GM12878 (cell line): ENCODE data around the gene PIK3C2B. TPM values are rescaled to one million over a fixed set of nuclear protein-coding genes. Genes with fewer than 3 reads are reported as not detected.

Experiments used
- ATAC-seq: fragments of 200-7000 bp; cut with Tn5 transposase; 3 replicates; pipeline ENCODE4 v1.9.1; 2020; ENCODE audit warnings: mild to moderate bottlenecking, moderate library complexity
- BruUV-seq: library from RNA; stranded (reverse); fragments of 400-500 nt; replicated peaks from 2 replicates; lab custom pipeline; 2021; lab: Mats Ljungman, UMichigan
- CTCF ChIA-PET: fragments of 300-600 bp; sonication (Branson Sonifier 250); formaldehyde crosslinking; extraction: SDS; loops from one replicate; lab custom pipeline; 2021; ENCODE audit warnings: inconsistent platforms; lab: Yijun Ruan, JAX
- POLR2A ChIA-PET: fragments of 350-600 bp; formaldehyde crosslinking; extraction: SDS; loops from one replicate; lab custom pipeline; 2021; ENCODE audit warnings: inconsistent platforms; lab: Charles Lee
- RAD21 ChIA-PET: fragments of 300-600 bp; sonication (Branson Sonifier 250); formaldehyde crosslinking; loops from one replicate; lab custom pipeline; 2023; ENCODE audit warnings: antibody characterized with exemption; ENCODE audit not compliant: unreplicated experiment; lab: Charles Lee
- SMC1A ChIA-PET: fragments of 300-600 bp; sonication (Branson Sonifier 250); formaldehyde crosslinking; loops from one replicate; lab custom pipeline; 2023; ENCODE audit not compliant: unreplicated experiment, uncharacterized antibody; lab: Charles Lee
- DNase-seq: peaks from one replicate; pipeline ENCODE4 v3.0.0-alpha.2; 2011; ENCODE audit warnings: low read depth, low spot score
- FAIRE-seq: peaks from 3 replicates; lab custom pipeline; 2011; peaks lifted over from hg19 to GRCh38; lab: Jason Lieb, UNC
- H2AFZ ChIP-seq: 2 replicates; pipeline ENCODE4 v1.6.0; 2011; ENCODE audit warnings: low read depth, low read length, control low read depth; ENCODE audit not compliant: control insufficient read depth
- H3K27ac ChIP-seq: 2 replicates; pipeline ENCODE4 v1.5.1; 2011; ENCODE audit warnings: control low read depth; ENCODE audit not compliant: control insufficient read depth, insufficient read depth
- H3K27me3 ChIP-seq, 2 experiments: replicated peaks in 1 of 2; 2 replicates each; pipeline versions ENCODE4 v1.6.0 to v1.6.1; 2011; ENCODE audit warnings: low read length in 1 of 2; ENCODE audit not compliant: control insufficient read depth in 2 of 2, insufficient read depth in 2 of 2
- H3K36me3 ChIP-seq, 2 experiments: 2 replicates each; pipeline ENCODE4 v1.5.1; 2011; ENCODE audit warnings: low read length in 1 of 2; ENCODE audit not compliant: control insufficient read depth in 2 of 2, insufficient read depth in 2 of 2
- H3K4me1 ChIP-seq: 2 replicates; pipeline ENCODE4 v1.6.1; 2011; ENCODE audit warnings: mild to moderate bottlenecking, low read length, moderate library complexity, mixed read lengths; ENCODE audit not compliant: control insufficient read depth, insufficient read depth
- H3K4me2 ChIP-seq: 2 replicates; pipeline ENCODE4 v1.6.0; 2011; ENCODE audit warnings: control low read depth; ENCODE audit not compliant: control insufficient read depth, insufficient read depth
- H3K4me3 ChIP-seq: fragments of 200-600 bp; sonication (generic); 2 replicates; pipeline ENCODE4 v1.5.1; 2016
- H3K79me2 ChIP-seq: 2 replicates; pipeline ENCODE4 v1.6.0; 2011; ENCODE audit warnings: low read length; ENCODE audit not compliant: control insufficient read depth, insufficient read depth
- H3K9ac ChIP-seq: 2 replicates; pipeline ENCODE4 v1.8.0; 2011; ENCODE audit warnings: low read length, control low read depth, mixed read lengths; ENCODE audit not compliant: control insufficient read depth, insufficient read depth
- H3K9me3 ChIP-seq: replicated peaks from 3 replicates; pipeline ENCODE4 v1.5.1; 2011; ENCODE audit warnings: mild to moderate bottlenecking, low read length; ENCODE audit not compliant: control insufficient read depth, insufficient read depth
- H4K20me1 ChIP-seq: 2 replicates; pipeline ENCODE4 v1.6.0; 2011; ENCODE audit not compliant: control insufficient read depth, insufficient read depth
- ATF7 ChIP-seq: fragments of 450-650 bp; IDR thresholded peaks from 2 replicates; pipeline ENCODE4 v1.6.1; 2016; ENCODE audit warnings: low read depth, mild to moderate bottlenecking
- CREB1 ChIP-seq: IDR thresholded peaks from 2 replicates; pipeline ENCODE4 v1.6.1; 2012; ENCODE audit warnings: low read depth, mild to moderate bottlenecking, inconsistent platforms
- CTCF ChIP-seq, 3 experiments: IDR thresholded peaks in 2 of 3; conservative IDR thresholded peaks in 1 of 3; 2 replicates each; pipeline ENCODE4 v1.5.1; 2011; ENCODE audit warnings: low read depth in 3 of 3, low read length in 3 of 3, mild to moderate bottlenecking in 3 of 3, control low read depth in 2 of 3, moderate library complexity in 2 of 3, inconsistent platforms in 1 of 3, mixed read lengths in 1 of 3; ENCODE audit not compliant: control insufficient read depth in 2 of 3, insufficient read depth in 1 of 3; ENCODE audit errors: extremely low read depth in 1 of 3
- FOS ChIP-seq: IDR thresholded peaks from 3 replicates; pipeline ENCODE4 v1.6.1; 2011; ENCODE audit warnings: borderline replicate concordance; ENCODE audit not compliant: insufficient read length; ENCODE audit errors: extremely low read depth
- HDGF ChIP-seq: fragments of 450-650 bp; IDR thresholded peaks from 2 replicates; pipeline ENCODE4 v1.6.1; 2016; ENCODE audit warnings: antibody characterized with exemption
- IKZF1 ChIP-seq: fragments of 450-650 bp; conservative IDR thresholded peaks from 2 replicates; pipeline ENCODE4 v1.6.1; 2017; ENCODE audit warnings: antibody characterized with exemption, mild to moderate bottlenecking
- IRF4 ChIP-seq: IDR thresholded peaks from 2 replicates; pipeline ENCODE4 v1.6.1; 2011; ENCODE audit warnings: low read depth, low read length
- MTA2 ChIP-seq: fragments of 450-650 bp; IDR thresholded peaks from 2 replicates; pipeline ENCODE4 v1.6.1; 2016; ENCODE audit warnings: low read depth, mild to moderate bottlenecking, moderate library complexity
- NBN ChIP-seq: fragments of 450-650 bp; IDR thresholded peaks from 2 replicates; pipeline ENCODE4 v1.6.1; 2016
- RELA ChIP-seq: fragments of 450-650 bp; IDR thresholded peaks from 2 replicates; pipeline ENCODE4 v1.8.0; 2014; ENCODE audit warnings: borderline replicate concordance; ENCODE audit not compliant: partially characterized antibody
- RUNX3 ChIP-seq: IDR thresholded peaks from 2 replicates; pipeline ENCODE4 v1.6.1; 2012; ENCODE audit warnings: low read length, inconsistent platforms
- TCF12 ChIP-seq: IDR thresholded peaks from 2 replicates; pipeline ENCODE4 v1.6.1; 2011; ENCODE audit warnings: low read depth, mild to moderate bottlenecking, low read length
- TCF3 ChIP-seq: IDR thresholded peaks from 2 replicates; pipeline ENCODE4 v1.6.1; 2012; ENCODE audit warnings: low read depth, mild to moderate bottlenecking, low read length, borderline replicate concordance; ENCODE audit not compliant: insufficient read depth
- YY1 ChIP-seq: IDR thresholded peaks from 2 replicates; pipeline ENCODE4 v1.6.1; 2011; ENCODE audit warnings: low read depth, mild to moderate bottlenecking, low read length
- WGBS: methylation state at CpG from one replicate; pipeline ENCODE4 v1.1.6; 2016; ENCODE audit warnings: low lambda C conversion rate; ENCODE audit not compliant: insufficient replicate concordance, insufficient coverage; ENCODE audit errors: missing lambda C conversion rate; 5-methylcytosine and 5-hydroxymethylcytosine counted together
- in situ Hi-C: fragments of 300-500 bp; cut with MboI; formaldehyde crosslinking; loops from 9 replicates; pipeline ENCODE4 v1.14.3; 2018; ENCODE audit warnings: mixed read lengths
- intact Hi-C: fragments of 100-400 bp; cut with micrococcal nuclease; formaldehyde crosslinking; loops from one replicate; pipeline ENCODE4 v1.14.2; 2022; ENCODE audit not compliant: unreplicated experiment
- polyA plus RNA-seq, 11 experiments: library from polyadenylated mRNA; depleted of rRNA in 4 of 11; unstranded in 6 of 11; stranded (reverse) in 5 of 11; fragments of >200 nt; fragmentation: Nextera tagmentation in 4 of 11; fragmentation: Illumina TruSeq in 1 of 11; extraction: Ambion mirVana in 4 of 11; extraction: Trizol in 1 of 11; gene quantifications; 1 replicate in 1 of 11; 2 replicates in 10 of 11; pipeline versions ENCODE4 v1.2.1 to v1.2.3, GENCODE V29; 2011 to 2016; ENCODE audit warnings: inconsistent platforms in 2 of 11, missing spikeins in 2 of 11, low read depth in 1 of 11
- total RNA-seq, 4 experiments: library from RNA; depleted of rRNA in 3 of 4; stranded (reverse); fragments of >200 nt in 3 of 4; fragmentation: Illumina TruSeq in 1 of 4; extraction: Trizol in 1 of 4; gene quantifications; 2 replicates each; pipeline versions ENCODE4 v1.2.1 to v1.2.3, GENCODE V29; 2013 to 2021
- TF ChIP-seq, protein P1 (sequence below): fragments of 450-650 bp; IDR thresholded peaks from 2 replicates; pipeline ENCODE4 v1.6.1; 2017; ENCODE audit warnings: mild to moderate bottlenecking, moderate library complexity
- TF ChIP-seq, protein P2 (sequence below): IDR thresholded peaks from 2 replicates; pipeline ENCODE4 v1.6.1; 2011; ENCODE audit warnings: low read depth, low read length, improper control_type of control experiment, borderline replicate concordance

Gene PIK3C2B
- total and polyA plus RNA-seq, 10 of the 15 experiments (the other 5 are each of a cell fraction or from before 2014, with no cell fraction given) = 2.2 to 38.1 (median 11.4) TPM

GRCh38 chr1:204446413-204447111 lies 48.0 kb downstream of the PIK3C2B start:
- SMC1A ChIA-PET = interaction anchor here (0.6 to 33.8 kb wide), 20 partner anchors 9 to 1440 kb away, joined by 3 to 939 read pairs (median 4); partner anchors contain the start of genes PIK3C2B and TMEM183A
- FAIRE-seq = peak; percentile 91
- Histone ChIP-seq H3K27ac (no peak overlapping the region), H2AFZ (no peak overlapping the region), H3K4me3 (no peak overlapping the region), H3K79me2 (no peaks in the 10 kb centered on the region), H4K20me1 (no peaks in the 10 kb centered on the region), H3K4me2 (no peak overlapping the region), H3K27me3 (no peaks in the 10 kb centered on the region), H3K36me3 (peaks cover 21 to 30% of the 10 kb centered on the region in 2 experiments; a peak in 3 of 4 replicates), H3K9ac (no peak overlapping the region), H3K4me1 (peaks cover 5% of the 10 kb centered on the region), H3K9me3 (no peaks in the 10 kb centered on the region)
- in situ Hi-C loops (loop anchor here (5.0 kb wide), 1 partner anchor 56 kb away; no protein-coding TSS in a partner anchor), intact Hi-C loops (loop anchor here (1.0 to 10.0 kb wide), 5 partner anchors 20 to 358 kb away; partner anchors contain the start of gene PIK3C2B)
- RAD21 ChIA-PET = interaction anchor here (0.7 to 13.8 kb wide), 24 partner anchors 9 to 360 kb away, joined by 3 to 441 read pairs (median 6); partner anchors contain the start of genes MDM4 and PIK3C2B
- POLR2A ChIA-PET = interaction anchor here (0.7 to 4.9 kb wide), 8 partner anchors 11 to 60 kb away, joined by 3 to 54 read pairs (median 6); partner anchors contain the start of gene PIK3C2B
- 30% methylated on average over 11 of the region's 11 CpGs for WGBS
- DNase-seq = no peak
- BruUV-seq = no TSS peak
- ATAC-seq = peak; percentile 98
- CTCF ChIA-PET = interaction anchor here (0.6 to 51.8 kb wide), 31 partner anchors 8 to 878 kb away, joined by 3 to 2021 read pairs (median 5); partner anchors contain the start of genes MDM4 and PIK3C2B
- TF ChIP-seq ATF7 = no peak
- peak; percentile 21; the same call in 1 of the 2 replicates for TF ChIP-seq NBN
- TF ChIP-seq CTCF (IDR thresholded peaks at IDR 0.05 in 2 of 3, conservative IDR thresholded peaks at IDR 0.05 in 1 of 3; ENCODE audit: control insufficient read depth in 2 of 3, extremely low read depth in 1 of 3, insufficient read depth in 1 of 3, low read depth in 3 of 3, low read length in 3 of 3) = peak; percentile 80 to 92 (median 89); a peak in 5 of 6 replicates
- TF ChIP-seq HDGF = peak; percentile 54; the same call in 1 of the 2 replicates
- peak; percentile 37 for TF ChIP-seq IKZF1
- peak; percentile 75; the same call in 1 of the 2 replicates for TF ChIP-seq TCF3
- TF ChIP-seq FOS = no peak
- TF ChIP-seq YY1 = peak; percentile 55; the same call in 1 of the 2 replicates
- TF ChIP-seq, protein P1, sequence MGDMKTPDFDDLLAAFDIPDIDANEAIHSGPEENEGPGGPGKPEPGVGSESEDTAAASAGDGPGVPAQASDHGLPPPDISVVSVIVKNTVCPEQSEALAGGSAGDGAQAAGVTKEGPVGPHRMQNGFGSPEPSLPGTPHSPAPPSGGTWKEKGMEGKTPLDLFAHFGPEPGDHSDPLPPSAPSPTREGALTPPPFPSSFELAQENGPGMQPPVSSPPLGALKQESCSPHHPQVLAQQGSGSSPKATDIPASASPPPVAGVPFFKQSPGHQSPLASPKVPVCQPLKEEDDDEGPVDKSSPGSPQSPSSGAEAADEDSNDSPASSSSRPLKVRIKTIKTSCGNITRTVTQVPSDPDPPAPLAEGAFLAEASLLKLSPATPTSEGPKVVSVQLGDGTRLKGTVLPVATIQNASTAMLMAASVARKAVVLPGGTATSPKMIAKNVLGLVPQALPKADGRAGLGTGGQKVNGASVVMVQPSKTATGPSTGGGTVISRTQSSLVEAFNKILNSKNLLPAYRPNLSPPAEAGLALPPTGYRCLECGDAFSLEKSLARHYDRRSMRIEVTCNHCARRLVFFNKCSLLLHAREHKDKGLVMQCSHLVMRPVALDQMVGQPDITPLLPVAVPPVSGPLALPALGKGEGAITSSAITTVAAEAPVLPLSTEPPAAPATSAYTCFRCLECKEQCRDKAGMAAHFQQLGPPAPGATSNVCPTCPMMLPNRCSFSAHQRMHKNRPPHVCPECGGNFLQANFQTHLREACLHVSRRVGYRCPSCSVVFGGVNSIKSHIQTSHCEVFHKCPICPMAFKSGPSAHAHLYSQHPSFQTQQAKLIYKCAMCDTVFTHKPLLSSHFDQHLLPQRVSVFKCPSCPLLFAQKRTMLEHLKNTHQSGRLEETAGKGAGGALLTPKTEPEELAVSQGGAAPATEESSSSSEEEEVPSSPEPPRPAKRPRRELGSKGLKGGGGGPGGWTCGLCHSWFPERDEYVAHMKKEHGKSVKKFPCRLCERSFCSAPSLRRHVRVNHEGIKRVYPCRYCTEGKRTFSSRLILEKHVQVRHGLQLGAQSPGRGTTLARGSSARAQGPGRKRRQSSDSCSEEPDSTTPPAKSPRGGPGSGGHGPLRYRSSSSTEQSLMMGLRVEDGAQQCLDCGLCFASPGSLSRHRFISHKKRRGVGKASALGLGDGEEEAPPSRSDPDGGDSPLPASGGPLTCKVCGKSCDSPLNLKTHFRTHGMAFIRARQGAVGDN = peak; percentile 20; the same call in 1 of the 2 replicates
- peak; percentile 59 for TF ChIP-seq RELA
- no peak for TF ChIP-seq CREB1
- 0 out of 2 replicates have a peak, but pooled peaks have one; percentile 30 for TF ChIP-seq MTA2
- peak; percentile 28; the same call in 1 of the 2 replicates for TF ChIP-seq RUNX3
- 0 out of 2 replicates have a peak, but pooled peaks have one; percentile 22 for TF ChIP-seq IRF4
- TF ChIP-seq, protein P2, sequence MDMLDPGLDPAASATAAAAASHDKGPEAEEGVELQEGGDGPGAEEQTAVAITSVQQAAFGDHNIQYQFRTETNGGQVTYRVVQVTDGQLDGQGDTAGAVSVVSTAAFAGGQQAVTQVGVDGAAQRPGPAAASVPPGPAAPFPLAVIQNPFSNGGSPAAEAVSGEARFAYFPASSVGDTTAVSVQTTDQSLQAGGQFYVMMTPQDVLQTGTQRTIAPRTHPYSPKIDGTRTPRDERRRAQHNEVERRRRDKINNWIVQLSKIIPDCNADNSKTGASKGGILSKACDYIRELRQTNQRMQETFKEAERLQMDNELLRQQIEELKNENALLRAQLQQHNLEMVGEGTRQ = no peak
- peak; percentile 71; the same call in 1 of the 2 replicates for TF ChIP-seq TCF12
